ENCODE measurements around the gene ABCC5.

DNA sequence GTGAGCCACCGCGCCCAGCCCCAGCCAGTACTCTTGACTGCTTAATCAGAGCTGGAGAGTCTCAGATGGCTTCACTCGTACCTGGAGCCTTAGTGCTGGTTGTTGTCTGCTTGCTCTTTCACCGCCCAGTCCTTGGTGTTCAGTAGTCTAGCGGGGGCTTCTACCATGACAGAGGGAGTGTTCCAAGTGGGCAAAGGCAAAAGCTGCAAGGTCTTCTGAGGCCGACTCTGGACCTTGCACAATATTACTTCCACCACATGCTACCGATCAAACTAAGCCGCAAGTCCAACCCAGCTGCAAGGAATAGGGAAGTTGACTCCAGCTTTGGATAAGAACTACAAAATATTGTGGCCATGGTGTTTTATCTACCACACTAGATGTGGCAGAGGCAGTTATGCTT, 139.6 kb downstream of the ABCC5 start:
- no peak for TF ChIP-seq EP300 (IDR thresholded peaks at IDR 0.05; ENCODE audit: borderline replicate concordance in 1 of 2, low read depth in 2 of 2, low read length in 2 of 2)
- TF ChIP-seq, protein P1, sequence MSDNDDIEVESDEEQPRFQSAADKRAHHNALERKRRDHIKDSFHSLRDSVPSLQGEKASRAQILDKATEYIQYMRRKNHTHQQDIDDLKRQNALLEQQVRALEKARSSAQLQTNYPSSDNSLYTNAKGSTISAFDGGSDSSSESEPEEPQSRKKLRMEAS (IDR thresholded peaks at IDR 0.05): no peak
- TF ChIP-seq, protein P2, sequence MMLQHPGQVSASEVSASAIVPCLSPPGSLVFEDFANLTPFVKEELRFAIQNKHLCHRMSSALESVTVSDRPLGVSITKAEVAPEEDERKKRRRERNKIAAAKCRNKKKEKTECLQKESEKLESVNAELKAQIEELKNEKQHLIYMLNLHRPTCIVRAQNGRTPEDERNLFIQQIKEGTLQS (IDR thresholded peaks at IDR 0.05; ENCODE audit: insufficient read depth, low read depth, low read length): no peak
- TF ChIP-seq TCF12 (IDR thresholded peaks at IDR 0.05; ENCODE audit: low read depth, low read length): no peak
- no peak for TF ChIP-seq POLR2A (IDR thresholded peaks at IDR 0.05; ENCODE audit: control extremely low read depth in 1 of 2, low read depth in 2 of 2, low read length in 2 of 2)
- TF ChIP-seq FOSL1 (IDR thresholded peaks at IDR 0.05; ENCODE audit: insufficient read depth, low read depth, low read length): no peak
- TF ChIP-seq, protein P3, sequence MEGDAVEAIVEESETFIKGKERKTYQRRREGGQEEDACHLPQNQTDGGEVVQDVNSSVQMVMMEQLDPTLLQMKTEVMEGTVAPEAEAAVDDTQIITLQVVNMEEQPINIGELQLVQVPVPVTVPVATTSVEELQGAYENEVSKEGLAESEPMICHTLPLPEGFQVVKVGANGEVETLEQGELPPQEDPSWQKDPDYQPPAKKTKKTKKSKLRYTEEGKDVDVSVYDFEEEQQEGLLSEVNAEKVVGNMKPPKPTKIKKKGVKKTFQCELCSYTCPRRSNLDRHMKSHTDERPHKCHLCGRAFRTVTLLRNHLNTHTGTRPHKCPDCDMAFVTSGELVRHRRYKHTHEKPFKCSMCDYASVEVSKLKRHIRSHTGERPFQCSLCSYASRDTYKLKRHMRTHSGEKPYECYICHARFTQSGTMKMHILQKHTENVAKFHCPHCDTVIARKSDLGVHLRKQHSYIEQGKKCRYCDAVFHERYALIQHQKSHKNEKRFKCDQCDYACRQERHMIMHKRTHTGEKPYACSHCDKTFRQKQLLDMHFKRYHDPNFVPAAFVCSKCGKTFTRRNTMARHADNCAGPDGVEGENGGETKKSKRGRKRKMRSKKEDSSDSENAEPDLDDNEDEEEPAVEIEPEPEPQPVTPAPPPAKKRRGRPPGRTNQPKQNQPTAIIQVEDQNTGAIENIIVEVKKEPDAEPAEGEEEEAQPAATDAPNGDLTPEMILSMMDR (IDR thresholded peaks at IDR 0.05; ENCODE audit: control extremely low read depth in 1 of 3, insufficient read depth in 1 of 3, low read depth in 1 of 3, low read length in 3 of 3): no peak
- TF ChIP-seq RAD21 (IDR thresholded peaks at IDR 0.05 in 1 of 2, conservative IDR thresholded peaks at IDR 0.05 in 1 of 2; ENCODE audit: low read depth in 2 of 2, low read length in 2 of 2): no peak
- TF ChIP-seq NRF1 (IDR thresholded peaks at IDR 0.05; ENCODE audit: low read depth, low read length): no peak
- no peak for TF ChIP-seq TBP (IDR thresholded peaks at IDR 0.05; ENCODE audit: low read depth, low read length)
- no peak for TF ChIP-seq CEBPB (IDR thresholded peaks at IDR 0.05; ENCODE audit: low read depth, low read length)
- TF ChIP-seq YY1 (IDR thresholded peaks at IDR 0.05; ENCODE audit: low read depth, low read length): no peak
- no peak for TF ChIP-seq TAF7 (optimal IDR thresholded peaks at IDR 0.05; ENCODE audit: borderline replicate concordance, low read depth, low read length)
- TF ChIP-seq KDM1A (IDR thresholded peaks at IDR 0.05; ENCODE audit: borderline replicate concordance, low read length): no peak

Measured in H1 (cell line).